Hepatocyte (in vitro differentiated cells): Measurements from ENCODE around the gene GJA9. TPM values are rescaled to one million over a fixed set of nuclear protein-coding genes. Genes with fewer than 3 reads are reported as not detected.

Experiments
- DNase-seq: peaks from one replicate; pipeline ENCODE4 v3.0.0-alpha.2; 2016; ENCODE audit warnings: low spot score
- H2AFZ ChIP-seq: fragments of 200-600 bp; sonication (generic); 2 replicates; pipeline ENCODE4 v1.6.0; 2016; ENCODE audit warnings: antibody characterized with exemption, mild to moderate bottlenecking
- H3K27ac ChIP-seq: fragments of 200-600 bp; sonication (generic); 2 replicates; pipeline ENCODE4 v1.5.1; 2016; ENCODE audit warnings: mild to moderate bottlenecking
- H3K27me3 ChIP-seq: fragments of 200-600 bp; sonication (generic); 2 replicates; pipeline ENCODE4 v1.6.1; 2016
- H3K36me3 ChIP-seq: fragments of 200-600 bp; sonication (generic); replicated peaks from 2 replicates; pipeline ENCODE4 v1.5.1; 2016; ENCODE audit warnings: low read depth; ENCODE audit not compliant: insufficient read depth
- H3K4me1 ChIP-seq: fragments of 200-600 bp; sonication (generic); 2 replicates; pipeline ENCODE4 v1.5.1; 2016; ENCODE audit warnings: mild to moderate bottlenecking, moderate library complexity; ENCODE audit not compliant: insufficient read depth
- H3K4me2 ChIP-seq: fragments of 200-600 bp; sonication (generic); 2 replicates; pipeline ENCODE4 v1.6.0; 2016
- H3K4me3 ChIP-seq: fragments of 200-600 bp; sonication (generic); 2 replicates; pipeline ENCODE4 v1.5.1; 2016; ENCODE audit warnings: mild to moderate bottlenecking
- H3K79me2 ChIP-seq: fragments of 200-600 bp; sonication (generic); 2 replicates; pipeline ENCODE4 v1.6.0; 2017; ENCODE audit warnings: mild to moderate bottlenecking
- H3K9me2 ChIP-seq: fragments of 200-600 bp; sonication (generic); replicated peaks from 2 replicates; pipeline ENCODE4 v1.6.0; 2017; ENCODE audit warnings: mild to moderate bottlenecking; ENCODE audit not compliant: insufficient read depth
- H3K9me3 ChIP-seq: fragments of 200-600 bp; sonication (generic); 2 replicates; pipeline ENCODE4 v1.5.1; 2016; ENCODE audit warnings: low read depth, mild to moderate bottlenecking
- H4K20me1 ChIP-seq: fragments of 200-600 bp; sonication (generic); 2 replicates; pipeline ENCODE4 v1.6.0; 2016; ENCODE audit warnings: mild to moderate bottlenecking; ENCODE audit not compliant: insufficient read depth, poor library complexity, severe bottlenecking
- EZH2 ChIP-seq: fragments of 200-600 bp; sonication (generic); IDR thresholded peaks from 2 replicates; pipeline ENCODE4 v1.6.1; 2016; ENCODE audit warnings: antibody characterized with exemption, mild to moderate bottlenecking, borderline replicate concordance
- EZH2phosphoT487 ChIP-seq: fragments of 200-600 bp; sonication (generic); IDR thresholded peaks from one replicate; pipeline ENCODE4 v1.6.1; 2018; ENCODE audit warnings: antibody characterized with exemption, mild to moderate bottlenecking, low read depth, moderate library complexity; ENCODE audit not compliant: unreplicated experiment, severe bottlenecking
- WGBS: methylation state at CpG from one replicate; pipeline ENCODE4 v1.1.6; 2016; ENCODE audit warnings: low lambda C conversion rate; ENCODE audit errors: missing lambda C conversion rate; 5-methylcytosine and 5-hydroxymethylcytosine counted together
- polyA plus RNA-seq: library from polyadenylated mRNA; unstranded; fragments of >200 nt; fragmentation: Nextera tagmentation; extraction: Ambion mirVana; gene quantifications from 2 replicates; pipeline ENCODE4 v1.2.1, GENCODE V29; 2016
- total RNA-seq: library from RNA; depleted of rRNA; stranded (reverse); fragments of >200 nt; gene quantifications from 2 replicates; pipeline ENCODE4 v1.2.3, GENCODE V29; 2014
- TF ChIP-seq, protein P1 (sequence below): fragments of 200-600 bp; sonication (generic); IDR thresholded peaks from 2 replicates; pipeline ENCODE4 v1.5.1; 2016; ENCODE audit warnings: antibody characterized with exemption, mild to moderate bottlenecking; ENCODE audit not compliant: poor library complexity

Gene GJA9
- total and polyA plus RNA-seq, 2 experiments from 2014 or later, result 0.34 TPM; not detected in 1

DNA sequence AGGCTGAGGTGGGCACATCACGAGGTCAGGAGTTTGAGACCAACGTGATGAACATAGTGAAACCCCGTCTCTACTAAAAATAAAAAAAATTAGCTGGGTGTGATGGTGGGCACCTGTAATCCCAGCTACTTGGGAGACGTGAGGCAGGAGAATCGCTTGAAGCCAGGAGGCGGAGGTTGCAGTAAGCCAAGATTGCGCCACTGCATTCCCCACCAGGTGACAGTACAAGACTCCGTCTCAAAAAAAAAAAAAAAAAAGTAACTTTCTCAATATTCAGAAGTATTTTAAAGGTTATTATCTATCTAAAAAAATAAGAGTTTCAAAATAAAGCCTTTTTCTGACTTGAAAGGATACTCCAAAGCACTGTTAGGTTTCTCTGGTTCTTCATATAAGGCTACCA is 14.2 kb downstream of the GJA9 start:
- H3K9me3 ChIP-seq, result no peaks in the 10 kb centered on the region
- H3K4me2 ChIP-seq, result no peak overlapping the region
- H3K36me3 ChIP-seq, result no peaks in the 10 kb centered on the region
- no peaks in the 10 kb centered on the region for H3K27me3 ChIP-seq
- no peak overlapping the region for H3K27ac ChIP-seq
- no peak for DNase-seq
- 93% methylated on average over 8 of the region's 8 CpGs for WGBS
- H3K4me3 ChIP-seq, result no peak overlapping the region
- no peaks in the 10 kb centered on the region for H3K9me2 ChIP-seq
- H2AFZ ChIP-seq, result no peak overlapping the region
- peaks cover 80% of the 10 kb centered on the region for H3K79me2 ChIP-seq
- TF ChIP-seq, protein P1, sequence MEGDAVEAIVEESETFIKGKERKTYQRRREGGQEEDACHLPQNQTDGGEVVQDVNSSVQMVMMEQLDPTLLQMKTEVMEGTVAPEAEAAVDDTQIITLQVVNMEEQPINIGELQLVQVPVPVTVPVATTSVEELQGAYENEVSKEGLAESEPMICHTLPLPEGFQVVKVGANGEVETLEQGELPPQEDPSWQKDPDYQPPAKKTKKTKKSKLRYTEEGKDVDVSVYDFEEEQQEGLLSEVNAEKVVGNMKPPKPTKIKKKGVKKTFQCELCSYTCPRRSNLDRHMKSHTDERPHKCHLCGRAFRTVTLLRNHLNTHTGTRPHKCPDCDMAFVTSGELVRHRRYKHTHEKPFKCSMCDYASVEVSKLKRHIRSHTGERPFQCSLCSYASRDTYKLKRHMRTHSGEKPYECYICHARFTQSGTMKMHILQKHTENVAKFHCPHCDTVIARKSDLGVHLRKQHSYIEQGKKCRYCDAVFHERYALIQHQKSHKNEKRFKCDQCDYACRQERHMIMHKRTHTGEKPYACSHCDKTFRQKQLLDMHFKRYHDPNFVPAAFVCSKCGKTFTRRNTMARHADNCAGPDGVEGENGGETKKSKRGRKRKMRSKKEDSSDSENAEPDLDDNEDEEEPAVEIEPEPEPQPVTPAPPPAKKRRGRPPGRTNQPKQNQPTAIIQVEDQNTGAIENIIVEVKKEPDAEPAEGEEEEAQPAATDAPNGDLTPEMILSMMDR, result no peak
- peaks cover 6% of the 10 kb centered on the region for H3K4me1 ChIP-seq
- peaks cover 13% of the 10 kb centered on the region for H4K20me1 ChIP-seq

DNA sequence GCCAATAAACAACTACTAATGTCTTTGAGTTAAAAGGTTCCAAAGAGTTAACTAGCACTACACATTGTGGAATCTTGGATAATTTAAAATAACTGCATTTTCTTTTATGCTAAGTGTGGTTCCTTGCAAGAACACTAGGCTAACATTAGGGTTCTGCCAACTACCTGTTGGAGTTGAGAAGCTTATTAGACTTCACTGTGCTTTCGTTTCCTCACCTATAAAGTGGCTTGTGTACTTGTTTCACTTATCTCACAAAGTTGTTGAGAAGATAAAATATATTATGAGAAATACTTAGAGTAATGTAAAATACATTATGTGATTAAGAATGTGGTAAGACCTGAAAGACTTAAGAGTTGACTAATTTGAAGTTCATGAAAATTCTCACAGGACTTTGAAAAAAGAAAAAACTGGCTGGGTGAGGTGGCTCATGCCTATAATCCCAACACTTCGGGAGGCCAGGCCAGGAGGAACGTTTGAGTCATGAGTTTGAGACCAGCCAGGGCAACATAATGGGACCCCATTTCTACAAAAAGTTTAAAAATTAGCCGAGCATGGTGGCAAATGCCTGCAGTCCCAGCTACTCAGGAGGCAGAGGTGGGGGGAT is 16.2 kb downstream of the GJA9 start:
- no peaks in the 10 kb centered on the region for H3K36me3 ChIP-seq
- H3K79me2 ChIP-seq, result peaks cover 84% of the 10 kb centered on the region
- no peak for DNase-seq

DNA sequence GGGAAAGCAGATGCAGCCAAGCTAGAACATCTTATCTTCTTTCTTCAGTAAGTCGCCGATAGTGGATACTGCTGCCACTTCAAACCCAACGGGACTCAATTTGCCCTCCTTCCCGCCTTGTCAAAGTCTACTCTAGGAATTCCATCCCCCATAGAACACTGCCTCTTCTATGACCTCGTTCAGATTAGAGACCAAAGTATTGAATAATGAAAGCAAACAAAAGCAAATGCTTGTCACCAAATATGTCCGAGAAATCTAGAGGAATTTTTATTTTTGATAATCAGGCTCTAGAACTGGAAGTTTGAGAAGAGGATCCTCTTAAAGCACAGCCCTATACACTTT is 21.0 kb downstream of the GJA9 start:
- peaks cover 85% of the 10 kb centered on the region for H3K79me2 ChIP-seq
- peak overlapping the region; percentile 78 for H3K4me2 ChIP-seq
- no peak for TF ChIP-seq EZH2phosphoT487
- no peak for TF ChIP-seq EZH2
- TF ChIP-seq, protein P1, result no peak
- DNase-seq, result no peak
- H3K36me3 ChIP-seq, result no peaks in the 10 kb centered on the region
- peaks cover 23% of the 10 kb centered on the region for H3K4me1 ChIP-seq
- peak overlapping the region; percentile 67 for H3K4me3 ChIP-seq
- H2AFZ ChIP-seq, result peak overlapping the region; percentile 70
- no peaks in the 10 kb centered on the region for H3K9me3 ChIP-seq
- peaks cover 35% of the 10 kb centered on the region for H4K20me1 ChIP-seq
- no peaks in the 10 kb centered on the region for H3K27me3 ChIP-seq
- H3K9me2 ChIP-seq, result no peaks in the 10 kb centered on the region
- peak overlapping the region; percentile 73 for H3K27ac ChIP-seq
- 18% methylated on average over 6 of the region's 6 CpGs for WGBS

More for the DNA sequence above, 16.2 kb downstream of the GJA9 start:
- Histone ChIP-seq H4K20me1 (peaks cover 13% of the 10 kb centered on the region), H3K4me1 (peaks cover 11% of the 10 kb centered on the region), H3K4me2 (no peak overlapping the region), H3K27me3 (no peaks in the 10 kb centered on the region), H3K27ac (no peak overlapping the region), H3K9me2 (no peaks in the 10 kb centered on the region), H3K9me3 (no peaks in the 10 kb centered on the region), H3K4me3 (no peak overlapping the region), H2AFZ (no peak overlapping the region)
- 90% methylated on average over 4 of the region's 4 CpGs for WGBS
- no peak for TF ChIP-seq EZH2phosphoT487
- TF ChIP-seq, protein P1, result no peak
- TF ChIP-seq EZH2, result no peak
